ENCODE measurements around the gene ATP2B2.

ATP2B2 gene

DNA sequence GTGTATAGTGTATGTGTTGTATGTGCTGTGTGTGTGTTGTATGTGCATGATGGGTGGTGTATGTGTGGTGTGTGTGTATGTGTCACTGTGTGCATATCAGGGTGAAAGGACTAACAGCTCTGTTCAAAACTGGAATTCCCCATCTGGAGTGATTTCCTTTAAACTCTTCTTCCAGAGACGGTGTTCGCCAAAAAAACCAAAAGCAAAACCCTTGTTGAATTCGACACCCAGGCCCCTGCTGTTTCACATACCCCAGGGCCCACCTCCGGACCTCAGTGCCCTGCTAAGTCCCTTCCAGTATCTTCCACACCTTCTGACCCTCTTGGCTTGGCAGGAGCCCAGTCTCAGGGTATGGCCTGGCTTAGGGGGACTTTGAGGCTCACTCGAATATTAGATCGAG, 139.6 kb downstream of the ATP2B2 start:
- DNase-seq (ENCODE audit: low read depth in 2 of 2): no peak

DNA sequence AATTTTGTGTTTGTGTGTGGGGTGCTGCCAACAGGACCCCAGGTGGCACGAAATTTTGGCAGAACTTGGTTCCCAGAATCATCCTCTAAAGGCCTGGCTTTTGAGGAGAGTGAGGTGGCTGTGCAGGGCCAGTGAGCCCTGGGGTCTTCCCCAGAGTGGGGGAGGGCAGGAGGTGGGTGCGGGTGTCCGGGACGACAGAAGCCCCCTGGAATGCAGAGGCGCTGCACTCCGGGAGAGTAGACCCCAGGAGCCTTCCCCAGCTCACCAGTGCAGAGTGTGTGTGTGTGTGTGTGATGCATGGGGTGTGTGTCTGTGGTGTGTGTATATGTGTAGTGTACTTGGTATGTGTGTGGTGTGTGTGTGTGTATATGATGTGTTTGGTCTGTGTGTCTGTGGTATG, 140.1 kb downstream of the ATP2B2 start:
- DNase-seq (ENCODE audit: low read depth in 2 of 2): no peak

GRCh38 chr3:10364806-10365205, 140.6 kb downstream of the ATP2B2 start:
- no peak for DNase-seq (ENCODE audit: low read depth in 2 of 2)

GRCh38 chr3:10363935-10364334, 141.5 kb downstream of the ATP2B2 start:
- DNase-seq (ENCODE audit: low read depth in 2 of 2): no peak

DNA sequence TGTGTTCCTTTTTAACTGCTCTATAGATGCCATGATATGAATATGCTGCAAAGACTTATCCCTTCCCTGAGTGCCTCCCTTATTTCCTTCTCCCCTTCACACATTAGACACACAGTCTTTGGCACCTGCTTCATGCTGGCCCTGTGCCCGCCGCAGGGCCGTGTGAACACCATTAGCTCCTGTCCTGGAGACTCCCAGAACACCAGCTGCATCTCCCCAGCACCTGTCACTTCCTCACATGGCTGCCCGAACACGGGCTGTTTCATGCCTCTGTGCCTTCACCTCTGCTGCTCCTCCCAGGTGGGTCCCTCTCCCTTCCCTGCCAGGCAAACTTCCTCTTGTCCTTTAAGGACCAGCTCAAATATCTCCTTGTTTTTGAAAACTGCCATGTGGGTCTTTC, 144.0 kb downstream of the ATP2B2 start:
- DNase-seq (ENCODE audit: low read depth in 2 of 2): no peak

DNA sequence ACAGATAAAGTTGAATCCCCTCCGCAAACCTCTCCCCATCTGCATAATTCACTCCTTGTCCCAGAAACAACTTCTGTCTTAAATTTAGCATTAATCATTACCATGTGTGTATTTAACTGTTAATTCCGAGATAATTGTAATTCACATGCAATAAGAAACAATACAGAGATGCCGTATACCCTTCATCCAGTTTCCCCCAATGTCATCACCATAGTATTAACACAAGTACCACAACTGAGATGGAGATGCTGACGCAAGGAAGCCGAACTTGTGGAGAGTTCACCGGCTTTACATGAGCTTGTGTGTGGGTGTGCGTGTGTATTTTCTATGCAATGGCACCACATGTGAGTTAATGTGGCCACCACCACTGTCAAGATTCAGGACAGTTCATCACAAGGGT, 144.9 kb downstream of the ATP2B2 start:
- DNase-seq (ENCODE audit: low read depth in 2 of 2): no peak

GRCh38 chr3:10359761-10360161, 145.6 kb downstream of the ATP2B2 start:
- no peak for DNase-seq (ENCODE audit: low read depth in 2 of 2)

DNA sequence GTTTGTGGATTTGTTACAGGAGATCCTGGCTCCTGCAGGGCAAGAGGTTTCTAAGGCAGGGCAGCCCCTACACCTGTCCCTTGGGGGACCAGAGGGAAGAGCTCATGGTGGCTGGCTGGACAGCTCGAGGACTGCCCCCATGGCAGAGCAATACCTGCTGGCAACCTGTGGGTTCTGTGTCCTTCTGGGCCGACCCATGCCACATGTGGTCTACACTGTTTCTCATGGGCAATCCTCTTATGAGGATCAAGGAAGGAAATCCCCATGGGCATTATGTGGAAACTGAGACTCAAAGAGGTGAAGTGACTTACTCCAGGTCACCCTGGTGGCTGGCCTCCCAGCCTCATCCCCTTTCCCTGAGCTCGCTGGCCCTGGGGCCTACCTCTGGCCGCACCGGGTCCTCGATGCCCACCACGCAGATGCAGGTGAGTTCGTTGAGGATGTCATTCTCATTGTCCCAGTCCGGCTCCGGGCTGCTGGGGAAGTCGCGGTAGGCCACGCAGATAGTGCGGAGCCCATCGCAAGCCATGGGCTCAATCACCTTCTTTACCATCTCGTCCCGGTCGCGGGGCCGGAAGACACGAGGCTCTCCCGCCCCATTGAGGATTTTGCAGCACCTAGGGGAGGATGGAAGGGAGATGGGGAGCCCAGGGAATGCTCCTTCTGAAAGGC, 146.9 kb downstream of the ATP2B2 start:
- no peak for DNase-seq (ENCODE audit: low read depth in 2 of 2)

DNA sequence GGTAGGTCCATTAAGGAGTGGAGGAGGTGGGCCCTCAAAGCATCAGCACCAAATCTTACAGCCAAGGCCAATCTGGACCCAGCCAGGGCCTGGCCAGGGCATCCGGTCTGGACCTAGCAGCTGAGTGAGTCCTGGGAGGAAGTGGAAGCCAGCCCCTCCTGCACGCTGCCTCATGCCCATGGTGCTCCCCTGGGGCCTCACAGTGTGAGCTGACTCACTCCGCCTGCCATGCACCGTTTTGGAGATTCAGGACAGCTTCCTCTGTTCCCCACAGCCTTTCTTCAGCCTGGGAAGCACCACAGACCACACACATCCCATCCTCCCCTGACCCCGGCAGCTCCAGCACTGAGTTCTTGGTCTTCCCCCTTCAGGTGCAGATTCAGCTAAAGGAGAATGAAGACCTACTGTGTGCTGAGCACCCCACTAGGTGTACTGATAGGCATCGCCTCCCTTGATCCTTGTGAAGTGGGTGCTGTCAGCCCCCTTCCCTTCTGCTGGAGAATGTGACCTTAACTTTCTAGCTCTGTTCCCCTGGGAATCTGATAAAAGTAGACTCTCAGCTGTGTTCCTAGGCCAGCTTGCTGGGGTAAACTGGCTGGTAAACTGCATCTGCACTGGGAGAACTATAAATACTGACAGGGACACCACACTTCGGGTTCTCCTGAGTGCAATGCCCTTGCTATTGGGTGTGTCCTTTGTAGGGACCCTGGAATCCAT, 147.6 kb downstream of the ATP2B2 start:
- DNase-seq (ENCODE audit: low read depth in 2 of 2): no peak

GRCh38 chr3:10357095-10357494, 148.3 kb downstream of the ATP2B2 start:
- no peak for DNase-seq (ENCODE audit: low read depth in 2 of 2)

DNA sequence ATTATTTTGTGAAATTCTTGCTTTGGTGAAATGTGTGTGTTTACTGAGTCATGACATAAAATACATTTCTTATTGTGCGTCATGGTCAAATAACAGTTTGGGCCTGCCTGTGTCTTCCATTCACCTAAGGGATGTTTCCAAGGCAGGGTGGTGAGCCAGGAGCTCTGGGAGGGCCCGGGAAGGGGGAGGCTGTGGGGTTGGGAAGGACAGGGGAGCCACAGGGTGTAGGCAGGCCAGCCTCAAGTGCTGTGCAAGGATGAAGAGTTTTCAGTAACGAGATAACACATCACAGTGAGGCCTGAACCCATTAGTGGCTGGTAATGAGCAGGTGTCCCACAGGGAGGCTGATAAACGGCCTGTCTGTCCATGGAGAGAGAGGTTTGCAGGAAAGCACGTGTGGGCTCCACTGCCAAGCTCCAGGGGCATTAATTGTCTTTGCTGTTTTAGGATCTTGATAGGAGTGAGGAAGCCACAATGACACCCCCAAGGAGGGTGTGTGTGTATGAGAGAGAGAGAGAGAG, 148.9 kb downstream of the ATP2B2 start:
- no peak for DNase-seq (ENCODE audit: low read depth in 2 of 2)

DNA sequence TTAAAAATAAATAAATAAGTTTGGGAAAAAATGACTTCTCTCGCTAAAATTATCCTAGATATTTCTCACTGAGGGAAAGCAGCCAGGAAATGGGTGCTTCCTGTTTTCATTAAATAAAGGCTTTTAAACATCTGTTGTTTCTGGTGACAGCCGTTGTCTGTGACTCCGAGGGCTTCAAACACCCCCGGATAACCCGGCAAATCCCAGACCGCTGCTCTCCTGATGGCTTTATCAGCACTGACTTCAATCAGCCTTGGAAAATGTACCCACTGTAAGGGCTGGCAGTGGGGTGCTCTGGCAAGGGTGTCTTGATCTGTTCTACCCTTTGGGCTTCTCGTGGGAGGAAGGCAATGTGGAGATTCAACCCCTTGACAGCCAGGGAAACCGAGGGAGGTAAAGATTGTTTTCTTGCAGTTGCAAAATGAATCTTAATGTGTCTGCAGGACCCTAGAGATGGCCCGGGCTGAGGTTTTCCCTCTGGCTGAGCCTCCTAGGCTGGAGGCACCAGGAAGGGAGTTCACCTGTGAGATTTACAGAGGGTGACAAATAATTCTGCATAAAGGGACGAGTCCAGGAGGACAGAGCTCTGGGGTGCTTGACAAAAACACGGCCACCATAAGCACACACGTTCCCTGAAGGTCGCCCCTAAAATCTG, 150.9 kb downstream of the ATP2B2 start:
- no peak for DNase-seq (ENCODE audit: low read depth in 2 of 2)

GRCh38 chr3:10353661-10354360, 151.6 kb downstream of the ATP2B2 start:
- no peak for DNase-seq (ENCODE audit: low read depth in 2 of 2)

DNA sequence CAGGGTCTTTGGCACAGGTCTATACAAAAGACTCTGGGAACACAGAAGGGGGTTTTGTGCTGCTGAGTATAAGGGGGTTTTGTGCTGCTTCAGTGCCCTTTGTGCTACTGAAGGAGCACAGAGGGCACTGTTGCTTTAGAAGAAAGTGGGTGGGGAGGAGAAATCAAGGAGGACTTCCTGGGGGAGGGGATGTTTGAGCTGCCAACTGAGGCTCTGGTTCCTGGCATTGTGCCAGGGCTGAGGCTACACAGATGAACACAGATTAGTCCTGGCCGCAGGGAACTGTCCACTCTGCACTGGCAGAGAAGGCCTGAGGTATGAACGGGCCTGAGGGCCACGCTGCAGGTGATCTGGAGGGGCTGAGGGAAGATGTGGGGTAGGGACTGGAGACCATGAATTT, 152.2 kb downstream of the ATP2B2 start:
- no peak for DNase-seq (ENCODE audit: low read depth in 2 of 2)

DNA sequence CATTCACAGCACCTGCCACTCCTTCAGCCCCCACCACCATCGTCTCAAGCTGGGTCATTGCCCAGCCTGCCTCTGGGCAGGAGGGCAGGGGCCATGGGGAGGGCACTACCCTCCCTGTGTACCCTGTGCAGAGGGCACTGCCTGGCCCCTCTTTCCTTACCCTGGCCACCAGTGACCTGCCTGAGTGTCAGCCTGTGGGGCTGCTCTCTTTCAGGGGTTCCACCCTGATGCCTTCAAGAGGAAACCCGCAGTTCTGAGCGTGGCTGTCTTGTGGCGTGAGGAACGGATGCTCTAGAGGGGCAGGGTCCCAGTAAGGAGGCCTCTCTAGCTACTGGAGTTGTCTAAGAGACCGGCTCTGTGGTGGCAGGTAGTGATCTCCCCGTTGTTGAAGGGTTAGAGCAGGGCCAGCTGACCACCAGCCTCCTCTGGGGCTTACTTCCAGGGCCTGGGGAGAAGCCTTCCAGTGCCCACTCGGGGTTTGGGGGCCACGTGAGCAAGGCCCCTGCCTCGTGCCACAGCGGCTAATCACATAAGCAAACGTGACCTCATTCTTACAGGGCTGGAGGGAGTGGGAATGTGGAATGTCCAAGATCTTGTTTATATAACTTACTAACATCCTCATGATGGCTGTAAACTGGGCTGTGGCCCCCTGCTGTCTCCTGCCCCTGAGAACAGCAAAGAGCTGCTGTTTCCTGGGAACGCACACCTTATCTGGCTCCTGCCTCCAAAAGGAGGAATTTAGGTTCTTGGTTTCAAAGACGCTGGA, 153.1 kb downstream of the ATP2B2 start:
- DNase-seq (ENCODE audit: low read depth in 2 of 2): no peak

DNA sequence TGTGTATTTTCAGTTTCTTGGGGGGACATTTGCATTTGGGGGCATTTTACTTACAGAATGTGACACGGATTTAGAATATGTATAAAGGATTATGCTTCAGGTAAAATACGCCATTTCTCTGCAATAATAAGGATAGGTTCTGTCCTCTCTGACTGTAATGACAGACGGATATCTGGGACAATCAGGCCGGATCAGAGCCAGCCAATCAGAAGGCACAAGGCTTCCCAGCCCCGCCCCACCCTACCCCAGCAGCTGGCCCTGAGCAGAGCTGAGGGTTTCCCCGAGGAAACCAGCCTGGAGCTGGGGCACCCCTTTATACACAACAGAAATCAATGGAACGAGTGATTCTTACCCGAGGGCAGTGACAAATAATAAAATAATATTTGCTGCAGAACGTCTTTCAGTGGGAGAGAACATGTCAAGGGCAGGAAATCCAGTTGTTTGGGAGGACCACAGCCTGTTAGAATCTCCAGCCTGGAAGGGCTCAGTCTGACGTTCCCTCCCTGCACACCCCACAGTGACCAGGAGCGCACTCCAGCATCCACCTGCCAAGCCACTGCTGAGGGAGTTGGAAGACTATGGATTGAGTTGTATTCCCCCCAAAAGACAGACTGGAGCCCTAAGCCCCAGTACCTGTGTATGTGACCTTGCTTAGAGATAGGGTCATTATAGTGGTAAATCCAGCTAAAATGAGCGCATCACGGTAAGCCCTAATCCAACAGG, 154.2 kb downstream of the ATP2B2 start:
- no peak for DNase-seq (ENCODE audit: low read depth in 2 of 2)

DNA sequence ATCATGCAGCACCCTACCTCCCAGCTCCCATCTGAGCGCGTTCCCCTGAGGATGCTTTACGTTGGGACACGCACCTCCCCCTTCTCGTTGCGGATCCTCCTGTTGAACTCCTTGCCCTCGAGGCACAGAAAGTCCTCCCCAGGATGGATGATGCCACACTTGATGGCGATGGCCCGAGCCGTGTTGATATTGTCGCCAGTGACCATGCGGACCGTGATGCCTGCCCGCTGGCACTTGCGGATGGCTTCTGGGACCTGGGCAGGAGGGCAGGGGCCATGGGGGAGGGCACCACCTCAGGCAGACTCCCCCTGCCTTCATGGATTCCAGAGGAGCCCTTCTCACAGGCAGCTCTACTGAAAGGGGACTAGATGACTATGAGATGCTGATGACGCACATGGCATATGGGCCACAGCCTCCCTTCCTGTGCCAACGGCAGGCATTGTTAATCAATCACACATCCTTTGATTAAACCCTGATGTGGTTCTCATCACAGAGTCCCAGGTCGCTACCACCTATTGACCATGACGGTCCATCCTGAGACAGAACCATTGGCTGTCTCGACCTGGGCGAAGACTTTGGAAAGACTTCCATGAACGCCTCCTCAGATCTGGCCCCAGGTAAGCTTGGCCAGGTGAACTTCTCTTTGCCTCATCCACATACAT, 154.9 kb downstream of the ATP2B2 start:
- no peak for DNase-seq (ENCODE audit: low read depth in 2 of 2)

GRCh38 chr3:10349801-10350200, 155.6 kb downstream of the ATP2B2 start:
- DNase-seq (ENCODE audit: low read depth in 2 of 2): no peak

DNA sequence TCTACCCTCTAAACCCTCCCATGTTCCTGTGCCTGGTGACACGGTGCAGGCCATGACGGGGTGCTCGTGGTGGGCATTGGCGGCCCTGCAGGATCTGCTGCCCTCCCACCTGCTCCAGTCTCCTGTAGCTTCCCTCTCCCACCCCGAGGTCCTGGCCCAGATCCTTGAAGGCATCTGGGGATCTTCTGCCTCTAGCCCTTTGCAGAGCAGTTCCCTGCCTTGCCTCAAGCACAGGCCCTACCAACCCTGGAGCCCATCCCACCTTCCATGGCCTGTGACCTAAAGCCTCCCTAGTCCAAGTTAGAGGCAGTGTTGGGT, 157.0 kb downstream of the ATP2B2 start:
- DNase-seq (ENCODE audit: low read depth in 2 of 2): no peak

DNA sequence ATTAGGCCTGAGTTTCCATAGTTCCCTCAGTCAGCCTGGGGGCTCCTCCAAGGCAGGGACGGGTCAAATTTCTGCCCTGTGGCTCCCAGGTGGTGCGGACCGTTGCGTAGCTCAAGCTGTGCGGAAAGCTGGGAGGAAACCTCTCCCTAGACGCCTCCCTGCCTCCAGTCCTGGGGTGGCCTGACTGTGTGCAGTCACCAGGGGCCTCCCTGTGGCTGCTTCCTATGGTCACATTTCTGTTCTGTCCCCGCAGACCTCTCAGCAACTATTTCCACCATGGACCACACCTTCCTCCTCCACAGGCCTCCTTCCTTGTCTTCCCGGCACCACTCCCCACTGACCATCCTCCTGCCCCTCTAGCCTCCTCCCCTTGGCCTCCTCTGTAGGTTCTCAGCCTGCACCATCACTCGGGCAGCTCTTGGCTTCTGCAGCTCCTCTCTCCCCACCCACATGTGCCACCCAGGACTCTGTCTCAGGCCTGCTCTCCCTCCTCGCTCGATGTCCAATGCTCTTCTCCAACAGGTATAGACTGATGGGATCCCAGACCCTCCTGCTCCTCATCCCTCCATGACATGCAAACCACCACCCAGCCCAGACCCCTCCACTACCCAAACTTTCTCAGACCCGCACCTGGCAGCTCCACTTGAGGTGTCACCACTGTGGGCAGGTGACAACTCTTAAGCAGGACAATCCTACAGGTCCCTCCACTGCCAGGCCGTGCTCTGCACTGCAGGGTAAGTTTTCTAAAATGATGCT, 157.6 kb downstream of the ATP2B2 start:
- no peak for DNase-seq (ENCODE audit: low read depth in 2 of 2)
